LHCN-M2 (cell line): ENCODE data around the gene MTMR8. TPM values are rescaled to one million over a fixed set of nuclear protein-coding genes. Genes with fewer than 3 reads are reported as not detected.
"Not testable (repeated sequence)": the region's sequence is repeated elsewhere in the genome, so short reads cannot be mapped to it uniquely, and the experiment has no call there.

Source experiments
- DNase-seq: peaks from one replicate; pipeline ENCODE4 v3.0.0-alpha.2; 2012; ENCODE audit warnings: low read depth
- polyA plus RNA-seq: library from polyadenylated mRNA; unstranded; fragments of >200 nt; gene quantifications from one replicate; pipeline ENCODE4 v1.2.1, GENCODE V29; 2012; ENCODE audit warnings: missing spikeins
- total RNA-seq: library from RNA; depleted of rRNA; stranded (reverse); fragments of >200 nt; gene quantifications from 2 replicates; pipeline ENCODE4 v1.2.3, GENCODE V29; 2014; rRNA removed

MTMR8 gene
- not detected in 2 replicates for total RNA-seq
- polyA plus RNA-seq = not detected

- DNase-seq = no peak
Observed at GRCh38 chrX:64394874-64395567, at the start of gene MTMR8. Gene MTMR8 (minus strand): TSS chrX:64395452. CDS start chrX:64395363, 89 bp downstream.

DNA sequence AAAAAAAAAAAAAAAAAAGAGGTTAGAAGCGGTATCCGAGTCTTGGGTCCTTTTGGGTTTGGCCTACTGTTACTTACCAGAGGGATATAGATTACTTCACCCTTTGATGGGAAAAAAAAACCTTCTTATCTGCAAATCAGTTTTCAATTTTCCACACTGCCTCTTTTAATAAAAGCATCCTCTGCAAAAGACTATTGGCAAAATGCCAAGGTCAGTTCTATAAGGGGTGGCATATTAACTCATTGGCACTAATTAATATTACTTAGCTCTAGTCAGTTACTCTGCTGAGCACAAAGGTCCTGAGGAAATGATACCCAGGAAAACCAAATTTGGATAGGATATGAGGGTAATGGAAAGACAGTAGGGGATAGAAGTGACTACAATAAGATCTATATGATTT, 44.3 kb upstream of the MTMR8 start:
- DNase-seq = no peak

DNA sequence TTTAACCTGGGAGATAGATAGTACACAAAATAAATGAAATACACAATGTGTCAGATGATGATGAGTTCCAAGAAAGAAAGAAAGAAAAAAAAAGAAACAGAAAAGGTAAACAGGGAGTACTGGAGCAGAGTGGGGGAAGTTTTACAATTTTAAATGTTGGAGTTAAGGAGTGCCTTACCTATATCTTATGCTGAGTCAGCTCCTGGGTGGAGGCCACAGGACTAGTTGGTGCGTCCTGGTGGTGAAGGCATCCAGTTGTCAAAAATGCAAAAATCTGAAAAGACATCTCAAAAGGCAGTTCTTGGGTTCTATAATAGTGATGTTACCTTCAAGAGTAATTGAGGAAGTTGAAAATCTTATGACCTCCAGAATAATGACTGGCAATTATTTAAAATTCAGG, 42.4 kb upstream of the MTMR8 start:
- DNase-seq = no peak

DNA sequence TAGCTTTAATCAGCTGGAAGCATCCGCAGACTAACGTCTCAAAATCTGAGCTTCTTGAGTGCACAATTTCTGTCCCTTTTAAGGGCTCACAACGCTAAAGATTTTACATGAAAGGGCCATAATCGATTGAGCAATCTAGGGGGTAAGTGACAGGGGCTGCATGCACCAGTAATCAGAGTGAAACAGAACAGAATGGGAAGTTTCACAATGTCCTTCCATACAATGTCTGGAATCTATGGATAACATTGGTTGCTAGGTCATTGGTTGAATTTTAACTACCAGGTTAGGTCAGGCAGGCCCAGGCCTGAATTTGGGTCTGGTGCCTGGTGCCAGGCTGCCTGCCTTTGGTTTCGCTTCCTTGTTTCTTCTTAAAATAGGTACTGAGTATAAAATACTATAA, 42.0 kb upstream of the MTMR8 start:
- DNase-seq = no peak

GRCh38 chrX:64428371-64428770, 33.1 kb upstream of the MTMR8 start:
- DNase-seq = no peak

DNA sequence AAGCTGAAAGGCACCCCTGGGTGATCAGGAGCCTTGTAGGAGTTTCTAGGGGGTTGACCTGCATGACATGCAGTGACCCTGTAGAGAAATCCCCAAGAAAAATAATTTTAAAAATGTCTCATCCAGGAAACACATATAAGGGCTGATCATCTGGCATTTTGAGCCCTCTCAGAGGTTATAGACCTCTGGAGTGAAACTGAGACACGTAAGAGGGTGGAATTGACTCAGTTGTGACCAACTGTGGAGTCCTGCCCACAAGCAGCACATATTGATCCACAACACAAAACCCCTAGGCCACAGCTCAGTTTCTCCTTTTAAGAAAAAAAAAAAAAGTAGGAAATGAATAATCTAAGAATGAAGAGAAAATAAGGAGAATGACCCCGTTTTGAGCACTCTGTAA, 32.5 kb upstream of the MTMR8 start:
- DNase-seq = no peak

DNA sequence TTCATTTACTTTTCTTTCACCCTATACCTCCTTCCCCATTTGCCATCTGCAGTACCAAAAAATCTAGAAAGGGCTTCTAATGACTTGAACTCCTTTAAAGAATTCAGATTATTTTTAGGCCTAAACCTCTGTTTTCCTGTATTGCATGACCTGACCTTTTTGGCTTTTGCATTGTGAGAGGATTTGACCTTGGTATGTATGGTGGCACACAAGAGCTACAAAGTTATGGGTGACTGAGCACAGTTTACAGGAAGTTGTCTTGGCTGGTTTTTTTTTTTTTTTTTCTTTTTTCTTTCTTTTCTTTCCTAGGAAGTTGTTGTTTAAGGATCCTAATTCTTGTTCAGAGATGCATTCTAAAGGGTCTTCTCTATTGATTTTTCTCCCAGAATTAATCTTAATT, 32.0 kb upstream of the MTMR8 start:
- DNase-seq = no peak

GRCh38 chrX:64409730-64410129, 14.5 kb upstream of the MTMR8 start:
- not testable (repeated sequence) for DNase-seq

GRCh38 chrX:64398088-64398487, 2.8 kb upstream of the MTMR8 start:
- no peak for DNase-seq

GRCh38 chrX:64395568-64395929, 297 bp upstream of the MTMR8 start:
- no peak for DNase-seq

GRCh38 chrX:64394059-64394873, 986 bp downstream of the MTMR8 start:
- DNase-seq = no peak

DNA sequence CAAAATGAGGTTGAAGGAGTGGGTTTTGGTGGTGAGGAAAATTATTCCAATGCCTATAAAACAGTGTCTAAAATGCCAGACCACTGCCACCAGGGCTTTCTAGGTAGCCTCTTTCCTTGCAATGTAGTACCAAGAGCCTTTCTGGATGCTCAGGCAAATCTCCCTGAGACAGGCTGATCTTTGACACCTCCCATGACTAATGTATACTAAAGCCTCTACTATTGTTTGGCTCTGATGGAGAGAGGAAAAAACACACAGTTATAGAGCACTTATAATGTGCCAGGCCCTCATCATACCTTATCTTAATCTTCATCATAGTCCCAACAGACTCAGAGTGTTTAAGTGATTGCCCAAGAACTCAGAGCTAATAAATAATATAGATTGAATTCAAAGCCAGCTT, 5.8 kb downstream of the MTMR8 start:
- no peak for DNase-seq

DNA sequence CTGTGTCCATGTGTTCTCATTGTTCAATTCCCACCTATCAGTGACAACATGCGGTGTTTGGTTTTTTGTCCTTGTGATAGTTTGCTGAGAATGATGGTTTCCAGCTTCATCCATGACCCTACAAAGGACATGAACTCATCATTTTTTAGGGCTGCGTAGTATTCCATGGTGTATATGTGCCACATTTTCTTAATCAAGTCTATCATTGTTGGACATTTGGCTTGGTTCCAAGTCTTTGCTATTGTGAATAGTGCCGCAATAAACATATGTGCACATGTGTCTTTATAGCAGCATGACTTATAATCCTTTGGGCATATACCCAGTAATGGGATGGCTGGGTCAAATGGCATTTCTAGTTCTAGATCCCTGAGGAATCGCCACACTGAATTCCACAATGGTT, 14.5 kb downstream of the MTMR8 start:
- not testable (repeated sequence) for DNase-seq

GRCh38 chrX:64379924-64380323, 15.3 kb downstream of the MTMR8 start:
- DNase-seq = no peak

DNA sequence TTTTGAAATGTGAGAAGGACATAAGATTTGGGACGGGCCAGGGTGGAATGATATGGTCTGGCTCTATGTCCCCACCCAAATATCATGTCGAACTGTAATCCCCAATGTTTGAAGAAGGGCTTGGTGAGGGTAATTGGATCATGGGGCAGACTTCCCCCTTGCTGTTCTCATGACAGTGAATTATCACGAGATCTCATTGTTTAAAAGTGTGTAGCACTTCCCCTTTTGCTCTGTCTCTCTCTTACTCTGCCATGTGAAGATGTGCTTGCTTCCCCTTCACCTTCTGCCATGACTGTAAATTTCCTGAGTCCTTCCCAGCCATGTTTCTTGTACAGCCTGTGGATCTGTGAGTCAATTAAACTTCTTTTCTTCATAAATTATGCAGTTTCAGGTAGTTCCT, 17.5 kb downstream of the MTMR8 start:
- no peak for DNase-seq

DNA sequence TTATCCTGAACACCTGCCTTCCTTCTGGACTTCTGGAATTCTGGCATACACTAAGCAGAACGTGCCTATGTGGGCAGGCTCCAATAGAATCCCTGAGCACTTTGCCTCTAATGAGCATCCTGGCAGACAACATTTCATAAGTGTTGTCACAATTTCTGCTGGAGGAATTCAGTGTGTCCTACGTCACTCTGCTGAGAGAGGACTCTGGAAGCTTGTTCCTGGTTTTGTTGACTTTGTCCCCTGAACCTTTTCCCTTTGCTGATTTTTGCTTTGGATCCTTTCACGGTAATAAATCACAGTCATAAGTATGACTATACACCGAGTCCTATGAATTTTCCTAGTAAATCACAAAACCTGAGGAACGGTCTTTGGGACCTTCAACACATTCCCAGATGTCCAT, 43.2 kb downstream of the MTMR8 start:
- DNase-seq = no peak

- no peak for DNase-seq
Observed at GRCh38 chrX:64350521-64350920, 44.7 kb downstream of the MTMR8 start.

- DNase-seq = no peak
Observed at GRCh38 chrX:64350047-64350446, 45.2 kb downstream of the MTMR8 start.

DNA sequence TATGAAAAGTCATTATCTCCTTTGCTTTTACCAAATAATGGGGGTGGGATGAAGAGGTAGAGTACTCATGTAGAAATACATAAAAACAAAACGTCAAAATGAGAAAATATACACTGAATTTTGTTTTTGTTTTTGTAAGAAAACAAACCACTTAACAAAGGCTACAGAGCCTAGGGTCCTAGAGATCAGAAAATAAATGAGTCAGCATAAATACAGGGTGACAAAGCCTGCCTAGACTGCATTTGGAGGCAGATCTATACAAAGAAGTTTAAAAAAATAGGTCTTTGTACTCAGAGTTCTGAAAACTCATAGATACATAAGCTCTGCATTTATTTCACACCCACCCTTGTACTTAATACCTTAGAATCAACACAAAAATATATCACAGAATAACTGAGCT, 52.4 kb downstream of the MTMR8 start:
- no peak for DNase-seq

DNA sequence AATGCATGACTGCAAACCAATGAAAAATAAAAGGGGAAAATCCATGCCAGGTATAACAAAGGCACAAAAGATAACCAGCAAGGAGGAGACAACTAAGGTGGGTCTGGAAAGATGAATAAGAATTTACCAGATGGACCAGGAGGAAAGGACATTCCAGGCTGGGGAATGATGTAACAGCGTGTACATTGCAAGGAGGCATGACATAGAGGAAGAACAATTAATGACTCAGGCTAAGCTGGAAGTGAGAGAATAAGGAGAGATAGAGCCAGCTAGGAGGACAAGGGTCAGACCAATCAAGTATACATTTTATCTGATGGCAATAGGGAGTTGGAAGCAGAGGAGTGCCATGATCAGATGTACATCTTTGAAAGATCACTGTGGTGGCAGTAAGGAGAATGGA, 57.0 kb downstream of the MTMR8 start:
- no peak for DNase-seq

- no peak for DNase-seq
Observed at GRCh38 chrX:64334467-64334866, 60.8 kb downstream of the MTMR8 start.

GRCh38 chrX:64330284-64330683, 65.0 kb downstream of the MTMR8 start:
- DNase-seq = no peak

DNA sequence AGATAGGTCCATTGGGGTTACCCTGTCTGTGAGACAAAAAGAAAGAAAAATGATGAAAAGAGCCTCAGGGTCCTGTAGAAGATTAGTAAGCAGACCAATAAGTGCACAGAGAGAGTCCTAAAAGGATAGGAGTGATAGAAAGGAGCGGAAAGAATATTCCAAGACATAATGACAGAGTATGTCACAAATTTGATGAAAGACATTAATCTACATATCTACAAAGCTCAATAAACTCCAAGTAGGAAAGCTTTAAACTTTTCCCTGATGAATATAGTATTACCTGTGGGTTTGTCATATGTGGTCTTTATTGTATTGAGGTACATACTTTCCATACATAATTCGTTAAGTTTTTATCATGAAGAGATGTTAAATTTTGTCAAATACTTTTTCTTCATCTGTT, 73.7 kb downstream of the MTMR8 start:
- DNase-seq = no peak
